HG02938 (cell line): ENCODE results near the gene TTC32.
"Not testable (repeated sequence)": the region's sequence is repeated elsewhere in the genome, so short reads cannot be mapped to it uniquely, and the experiment has no call there.

Experiments
- ATAC-seq: cut with Tn5 transposase; IDR thresholded peaks from one replicate; pipeline ENCODE4 v1.9.1; 2021; ENCODE audit warnings: mild to moderate bottlenecking, moderate library complexity; ENCODE audit not compliant: unreplicated experiment

TTC32 gene

DNA sequence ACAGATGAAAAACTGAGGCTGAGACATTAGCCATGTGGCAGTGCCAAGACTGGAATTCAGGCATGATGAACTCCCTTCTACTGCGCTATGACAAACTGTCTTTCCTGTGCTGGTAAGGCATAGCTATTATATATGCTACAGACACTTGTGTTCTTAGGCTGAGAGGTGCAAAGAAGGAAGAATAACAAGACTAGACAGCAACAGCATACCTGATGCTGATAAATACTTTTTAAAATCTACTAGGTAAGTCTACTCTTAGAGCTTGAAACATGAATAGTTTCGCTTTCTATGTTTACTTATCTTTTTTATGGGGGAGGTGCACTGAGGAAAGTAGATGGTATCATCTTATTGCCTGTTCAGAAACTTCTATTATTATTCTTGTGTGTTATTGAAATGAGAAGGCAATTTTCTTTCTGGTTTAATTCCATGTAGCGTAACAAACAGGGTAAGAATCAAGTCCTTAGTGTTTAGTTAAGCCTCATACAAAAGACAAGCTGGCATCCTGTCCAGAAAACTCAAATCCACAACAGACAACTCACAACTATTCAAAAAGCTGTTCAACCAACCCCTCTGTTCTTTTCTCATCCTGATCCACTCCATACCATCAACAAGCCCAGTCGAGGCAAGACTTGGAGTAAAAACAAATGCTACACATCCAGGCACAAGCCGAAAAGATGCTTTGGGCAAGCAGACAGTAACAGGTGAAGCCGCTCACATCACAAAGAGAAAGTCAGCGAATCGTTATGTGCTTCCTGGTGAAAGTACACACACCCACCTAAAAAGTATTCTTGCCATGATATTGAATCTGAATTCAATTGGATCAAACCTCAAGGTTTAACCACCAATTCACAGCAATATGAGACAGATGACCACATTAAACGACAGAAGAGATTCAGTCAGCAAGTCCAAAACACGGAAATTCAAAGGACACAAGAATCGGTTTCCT, 1.5 kb downstream of the TTC32 start:
- no peak for ATAC-seq

DNA sequence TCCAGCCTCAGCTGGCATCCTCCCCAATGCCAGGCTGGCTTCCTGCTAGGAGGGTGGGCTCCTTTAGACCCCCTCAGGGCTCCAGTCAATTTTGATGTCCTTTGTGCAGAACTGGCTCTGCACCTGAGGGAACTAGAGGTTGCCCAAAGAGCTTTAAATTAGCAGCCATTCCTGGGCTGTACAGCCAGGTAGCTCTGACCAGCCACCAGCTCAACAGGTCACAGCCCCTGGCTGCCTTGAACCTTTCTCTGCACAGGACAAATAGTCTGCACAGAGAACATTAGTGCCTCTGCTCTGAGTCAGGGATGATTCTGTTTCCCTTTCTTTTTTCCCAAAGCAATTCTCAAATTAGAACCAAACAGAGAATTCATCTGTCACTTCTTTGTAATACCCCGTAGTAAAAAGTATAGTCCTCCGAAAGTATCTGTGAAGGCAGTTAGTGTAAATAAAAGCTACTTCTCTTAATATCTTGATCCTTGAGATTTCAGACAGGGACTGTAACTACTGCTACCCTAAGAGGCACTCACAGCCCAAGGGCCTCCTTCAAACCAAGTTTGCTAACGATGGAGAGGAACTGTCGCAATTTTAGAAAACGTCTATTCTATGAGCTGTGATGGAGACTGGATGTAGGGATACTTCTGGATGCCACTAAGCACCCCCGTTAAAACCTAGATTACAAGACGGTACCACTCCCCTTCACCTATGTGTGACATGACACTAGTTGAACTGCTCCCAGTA, 3.0 kb downstream of the TTC32 start:
- no peak for ATAC-seq

DNA sequence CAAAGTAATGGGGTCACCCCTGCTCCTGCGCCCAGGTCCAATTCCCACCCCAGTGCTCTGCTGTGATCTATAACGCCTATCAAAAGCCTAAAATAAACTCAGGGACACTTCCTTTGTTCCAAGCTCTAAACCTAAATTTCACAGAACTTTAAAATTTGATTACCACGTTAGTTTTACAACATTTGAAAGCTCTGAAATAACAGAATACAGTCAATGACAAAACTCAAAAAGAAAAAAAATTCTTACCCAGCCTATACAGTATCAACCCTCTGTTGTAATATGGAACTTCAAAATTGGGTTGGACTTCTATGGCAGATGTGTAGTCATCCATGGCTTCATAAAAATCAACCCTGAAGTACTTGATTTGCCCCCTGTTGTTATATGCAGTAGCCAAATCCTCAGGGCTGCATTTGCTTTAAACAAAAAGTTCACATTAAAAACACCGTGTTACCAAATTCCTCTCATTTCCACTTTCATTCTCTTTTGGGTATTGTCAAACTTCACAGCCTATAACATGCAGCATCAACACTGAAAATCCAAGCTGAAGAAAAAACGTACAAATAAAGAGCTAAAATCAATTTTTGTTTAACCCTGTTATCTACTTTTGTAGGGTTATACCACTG, 4.0 kb downstream of the TTC32 start:
- no peak for ATAC-seq

- ATAC-seq: no peak
These were observed 6.2 kb downstream of the TTC32 start for GRCh38 chr2:19895535-19895934.

DNA sequence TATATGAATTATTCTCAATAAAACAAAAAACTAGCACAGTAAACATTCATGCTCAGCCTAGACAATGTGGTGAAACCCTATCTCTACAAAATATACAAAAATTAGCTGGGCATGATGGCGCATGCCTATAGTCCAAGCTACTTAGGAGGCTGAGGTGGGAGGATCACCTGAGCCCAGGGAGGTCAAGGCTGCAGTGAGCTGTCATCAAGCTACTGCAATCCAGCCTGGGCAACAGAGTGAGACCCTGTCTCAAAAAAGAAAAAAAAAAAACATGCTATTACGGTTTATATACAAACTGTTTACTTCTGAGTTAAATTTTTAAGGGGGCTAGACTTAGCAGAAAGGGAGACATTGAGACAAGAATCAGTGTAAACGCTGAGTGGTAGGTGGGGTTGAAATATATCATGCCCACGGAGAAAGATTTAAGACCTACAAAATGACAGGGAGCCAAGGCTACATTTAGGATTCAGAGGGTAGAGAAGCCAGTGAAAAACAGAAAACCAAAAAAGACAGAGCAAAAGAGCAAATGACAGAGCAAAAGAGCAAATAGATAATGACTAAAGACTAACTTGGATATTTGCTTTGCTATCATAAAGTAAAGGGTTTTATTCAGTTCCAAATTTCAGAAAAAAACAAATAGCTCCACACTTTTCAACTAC, 7.5 kb downstream of the TTC32 start:
- ATAC-seq: peak; percentile 15

DNA sequence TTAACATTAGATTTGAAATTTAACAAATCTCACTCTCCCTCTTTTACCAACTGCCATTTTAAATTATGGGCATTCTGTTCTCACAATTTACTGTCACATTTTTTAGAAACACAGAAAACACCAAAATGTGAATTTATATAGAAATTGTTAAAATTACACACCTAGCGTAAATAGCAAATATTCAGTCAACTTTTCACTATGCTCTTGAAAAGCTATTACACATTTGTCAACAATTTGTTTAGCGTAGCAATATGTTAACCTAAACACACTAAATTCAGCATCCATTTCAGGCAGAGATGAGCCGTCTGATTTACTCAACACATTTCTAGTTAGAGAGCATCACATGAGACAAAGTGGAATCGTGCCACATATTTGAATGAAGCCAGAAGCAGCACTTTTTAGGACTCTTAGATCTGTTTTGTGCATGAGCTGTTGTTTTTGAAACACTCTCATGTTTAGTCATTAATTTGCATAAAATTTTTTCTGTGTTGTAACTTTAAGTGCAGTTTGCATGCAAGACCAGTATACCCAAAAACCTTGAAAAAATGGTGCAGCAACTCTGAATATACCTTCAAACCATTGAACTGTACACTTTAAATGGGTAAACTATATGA, 8.2 kb downstream of the TTC32 start:
- peak; percentile 84 for ATAC-seq

DNA sequence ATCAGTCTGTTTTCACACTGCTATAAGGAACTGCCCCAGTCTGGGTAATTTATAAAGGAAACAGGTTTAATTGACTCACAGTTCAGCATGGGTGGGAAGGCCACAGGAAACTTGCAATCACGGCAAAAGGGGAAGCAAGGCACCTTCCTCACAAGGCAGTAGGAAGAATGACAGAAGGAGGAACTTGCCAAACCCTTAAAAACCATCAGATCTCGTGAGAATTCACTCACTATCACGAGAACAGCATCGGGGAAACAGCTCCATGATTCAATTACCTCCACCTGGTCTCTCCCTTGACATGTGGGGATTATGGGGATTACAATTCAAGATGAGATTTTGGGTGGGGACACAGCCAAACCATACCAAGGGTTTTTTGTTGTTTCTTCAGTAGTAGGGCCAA, 9.8 kb downstream of the TTC32 start:
- ATAC-seq: not testable (repeated sequence)

DNA sequence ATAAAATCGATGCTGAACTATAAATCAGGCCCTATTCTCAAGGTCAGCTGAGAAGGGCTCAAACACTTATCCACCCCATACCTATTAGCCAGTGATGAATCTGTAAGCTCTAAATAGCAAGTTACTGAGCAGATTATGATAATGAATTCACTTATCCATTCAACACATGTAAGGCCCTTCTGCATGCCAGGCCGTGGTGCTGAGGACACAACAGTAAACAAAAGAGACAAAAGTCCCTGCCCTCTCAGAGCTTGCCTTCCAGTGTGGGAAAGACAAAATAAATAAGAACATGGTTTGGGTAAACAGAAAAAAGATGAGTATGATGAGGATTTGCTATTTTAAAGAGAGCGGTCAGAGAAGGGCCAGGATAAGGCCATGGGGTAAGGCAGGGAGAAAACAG, 11.7 kb downstream of the TTC32 start:
- no peak for ATAC-seq

DNA sequence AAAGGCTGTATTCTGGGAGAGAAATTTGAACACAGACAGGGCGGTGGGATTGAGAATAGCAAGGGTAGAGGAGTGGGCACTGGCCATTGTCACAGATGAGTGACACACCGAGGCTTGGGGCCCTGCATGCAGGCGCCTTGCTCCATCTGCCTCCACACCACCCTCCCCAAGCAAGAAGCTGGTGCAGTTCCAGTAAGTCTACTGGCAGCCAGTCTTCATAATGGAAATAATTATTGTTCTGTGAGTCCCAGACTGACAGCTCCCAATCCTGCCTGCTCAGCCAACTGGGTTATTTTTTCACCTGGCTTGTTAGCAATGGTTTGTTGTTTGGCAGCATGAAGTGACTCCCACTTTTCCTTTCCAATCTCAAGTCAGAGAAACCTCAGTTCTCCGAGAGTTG, 13.0 kb downstream of the TTC32 start:
- no peak for ATAC-seq

DNA sequence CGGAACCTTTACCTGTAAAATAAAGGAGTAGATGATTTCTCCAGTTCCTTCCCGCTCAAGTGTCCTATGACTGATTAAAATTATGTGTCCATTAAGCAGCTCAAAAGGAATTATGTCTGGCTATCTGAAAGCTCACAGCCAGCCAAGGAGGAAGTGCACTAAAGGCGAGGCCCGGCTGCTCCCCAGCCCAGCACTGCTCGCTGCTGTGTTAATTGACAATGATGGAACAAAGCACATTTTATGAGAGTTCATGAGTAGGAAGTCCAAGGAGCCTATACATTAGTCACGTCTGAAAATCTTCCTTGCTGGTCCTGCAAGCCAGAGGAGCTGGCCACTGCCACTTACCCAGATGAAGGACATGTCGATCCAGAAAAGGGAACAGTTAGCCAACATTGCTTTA, 14.3 kb downstream of the TTC32 start:
- ATAC-seq: no peak

- ATAC-seq: no peak
These were observed 15.5 kb downstream of the TTC32 start for GRCh38 chr2:19886261-19886660.

DNA sequence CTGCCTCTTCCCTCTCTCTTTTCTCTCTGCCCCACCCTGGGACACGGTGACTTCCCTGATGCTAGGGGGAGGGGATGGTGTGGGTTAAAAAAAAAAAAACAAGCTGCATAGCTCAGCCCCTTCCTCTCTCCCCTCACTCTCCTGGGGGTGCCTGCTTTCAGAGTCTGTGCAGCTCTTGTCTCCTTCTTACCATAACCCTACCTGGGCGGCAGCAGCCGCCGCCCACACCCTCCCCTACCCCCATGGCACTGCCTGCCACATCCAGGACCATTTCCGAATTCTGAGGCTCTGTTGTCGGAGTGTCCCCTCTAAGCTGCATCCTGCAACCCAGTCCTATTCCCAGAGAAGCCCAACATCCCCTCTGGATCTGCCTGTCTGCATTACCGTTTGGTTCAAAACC, 16.0 kb downstream of the TTC32 start:
- ATAC-seq: no peak

- no peak for ATAC-seq
These were observed 17.6 kb downstream of the TTC32 start for GRCh38 chr2:19883971-19884720.

DNA sequence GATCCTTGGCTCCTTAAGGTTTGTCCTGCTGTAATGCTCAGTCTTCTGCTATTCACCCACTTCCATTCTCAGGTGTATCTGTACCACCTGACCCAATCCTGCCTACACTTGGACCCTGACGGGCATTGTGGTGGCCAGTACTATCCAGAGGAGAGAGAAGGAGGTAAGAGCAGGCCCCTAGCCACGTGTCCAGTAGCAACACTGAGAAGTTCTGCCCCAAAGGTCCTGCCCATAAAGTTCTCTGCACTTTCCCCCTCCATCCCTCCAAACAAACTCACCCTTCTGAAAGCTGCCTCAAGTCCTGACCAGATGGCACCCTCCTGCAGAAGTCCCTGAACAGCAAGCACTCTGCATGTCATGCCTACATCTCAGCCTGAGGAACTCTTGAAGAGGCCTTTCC, 18.3 kb downstream of the TTC32 start:
- no peak for ATAC-seq

DNA sequence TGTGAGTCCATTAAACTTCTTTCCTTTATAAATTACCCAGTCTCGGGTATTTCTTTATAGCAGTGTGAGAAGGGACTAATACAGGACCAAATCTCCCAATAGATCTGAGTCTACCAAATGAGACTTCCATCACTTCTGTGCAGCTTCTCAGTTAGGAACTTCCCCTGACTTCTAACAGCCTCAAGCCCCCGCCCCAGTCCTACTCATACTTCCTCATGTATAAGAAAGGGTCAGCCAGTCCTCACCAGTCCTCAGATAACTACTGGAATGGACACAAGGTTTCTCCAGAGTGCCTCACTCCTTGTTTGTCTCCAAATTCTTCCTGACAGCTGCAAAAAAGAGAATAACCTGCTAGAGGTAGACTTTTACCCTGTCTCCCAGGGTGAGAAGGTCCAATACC, 19.5 kb downstream of the TTC32 start:
- ATAC-seq: no peak

GRCh38 chr2:19881908-19882265, 19.9 kb downstream of the TTC32 start:
- no peak for ATAC-seq

- ATAC-seq: no peak
These were observed 20.4 kb downstream of the TTC32 start for GRCh38 chr2:19881221-19881907.

DNA sequence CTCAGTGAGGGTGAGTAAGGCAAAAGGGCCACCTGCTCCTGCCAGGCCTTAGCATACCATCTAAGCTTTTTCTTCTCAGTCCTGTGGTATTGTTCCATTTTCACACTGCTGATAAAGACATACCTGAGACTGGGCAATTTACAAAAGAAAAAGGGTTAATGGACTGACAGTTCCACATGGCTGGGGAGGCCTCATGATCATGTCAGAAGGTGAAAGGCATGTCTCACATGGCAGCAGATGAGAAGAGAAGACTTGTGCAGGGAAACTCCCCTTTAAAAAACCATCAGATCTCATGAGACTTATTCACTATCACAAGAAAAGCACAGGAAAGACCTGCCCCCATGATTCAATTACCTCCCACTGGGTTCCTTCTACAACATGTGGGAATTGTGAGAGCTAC, 21.6 kb downstream of the TTC32 start:
- not testable (repeated sequence) for ATAC-seq

GRCh38 chr2:19879120-19879519, 22.7 kb downstream of the TTC32 start:
- ATAC-seq: no peak
